ENCODE measurements around the gene NEMF. TPM values are rescaled to one million over a fixed set of nuclear protein-coding genes. Genes with fewer than 3 reads are reported as not detected.
"Not testable (repeated sequence)": the region's sequence is repeated elsewhere in the genome, so short reads cannot be mapped to it uniquely, and the experiment has no call there.

NEMF gene, protein sequence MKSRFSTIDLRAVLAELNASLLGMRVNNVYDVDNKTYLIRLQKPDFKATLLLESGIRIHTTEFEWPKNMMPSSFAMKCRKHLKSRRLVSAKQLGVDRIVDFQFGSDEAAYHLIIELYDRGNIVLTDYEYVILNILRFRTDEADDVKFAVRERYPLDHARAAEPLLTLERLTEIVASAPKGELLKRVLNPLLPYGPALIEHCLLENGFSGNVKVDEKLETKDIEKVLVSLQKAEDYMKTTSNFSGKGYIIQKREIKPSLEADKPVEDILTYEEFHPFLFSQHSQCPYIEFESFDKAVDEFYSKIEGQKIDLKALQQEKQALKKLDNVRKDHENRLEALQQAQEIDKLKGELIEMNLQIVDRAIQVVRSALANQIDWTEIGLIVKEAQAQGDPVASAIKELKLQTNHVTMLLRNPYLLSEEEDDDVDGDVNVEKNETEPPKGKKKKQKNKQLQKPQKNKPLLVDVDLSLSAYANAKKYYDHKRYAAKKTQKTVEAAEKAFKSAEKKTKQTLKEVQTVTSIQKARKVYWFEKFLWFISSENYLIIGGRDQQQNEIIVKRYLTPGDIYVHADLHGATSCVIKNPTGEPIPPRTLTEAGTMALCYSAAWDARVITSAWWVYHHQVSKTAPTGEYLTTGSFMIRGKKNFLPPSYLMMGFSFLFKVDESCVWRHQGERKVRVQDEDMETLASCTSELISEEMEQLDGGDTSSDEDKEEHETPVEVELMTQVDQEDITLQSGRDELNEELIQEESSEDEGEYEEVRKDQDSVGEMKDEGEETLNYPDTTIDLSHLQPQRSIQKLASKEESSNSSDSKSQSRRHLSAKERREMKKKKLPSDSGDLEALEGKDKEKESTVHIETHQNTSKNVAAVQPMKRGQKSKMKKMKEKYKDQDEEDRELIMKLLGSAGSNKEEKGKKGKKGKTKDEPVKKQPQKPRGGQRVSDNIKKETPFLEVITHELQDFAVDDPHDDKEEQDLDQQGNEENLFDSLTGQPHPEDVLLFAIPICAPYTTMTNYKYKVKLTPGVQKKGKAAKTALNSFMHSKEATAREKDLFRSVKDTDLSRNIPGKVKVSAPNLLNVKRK
- 68.1 and 69.6 TPM in 2 replicates for total RNA-seq (2014; rRNA removed; shearing (Covaris generic))

DNA sequence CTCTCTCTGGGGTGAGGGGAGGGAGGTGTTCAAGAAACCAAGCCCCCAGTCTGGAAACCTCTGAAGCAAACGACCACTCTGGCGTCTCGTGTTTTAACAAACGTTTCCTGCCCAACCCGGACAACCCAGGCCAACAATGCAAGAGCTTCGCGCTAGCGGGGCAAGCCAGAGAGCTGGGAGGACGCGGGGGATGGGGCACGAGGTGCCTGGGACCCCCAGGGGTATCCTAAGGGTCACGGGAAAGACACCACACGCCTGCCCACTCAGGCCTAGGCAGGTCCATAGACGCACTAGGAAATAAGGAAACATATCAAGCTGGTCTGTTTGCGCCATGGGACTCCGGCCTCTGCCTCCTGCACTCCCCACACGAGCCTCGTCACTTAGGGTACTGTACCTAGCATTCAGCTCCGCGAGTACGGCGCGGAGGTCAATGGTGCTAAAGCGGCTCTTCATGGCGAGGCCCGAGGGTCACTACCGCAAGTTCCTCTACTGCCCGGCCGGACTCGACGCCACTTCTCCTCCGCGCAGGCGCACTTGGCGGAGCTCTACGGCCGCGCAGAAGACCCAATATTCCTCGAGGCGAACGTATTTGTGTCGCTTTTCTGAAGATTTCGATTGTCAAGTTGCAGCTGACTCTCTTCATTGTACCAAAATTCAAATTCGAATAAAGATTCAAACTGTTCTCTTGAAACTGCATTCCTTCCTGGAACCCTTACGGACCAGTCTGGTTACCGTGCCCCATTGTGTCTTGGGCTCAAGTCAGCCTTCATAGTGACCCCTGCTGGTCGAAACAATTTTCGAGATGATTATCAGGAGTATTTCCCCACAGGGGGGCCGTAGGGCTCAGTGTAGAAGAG is at the start of gene NEMF:
Gene NEMF, minus strand, starts transcription at position 488 of the 857 bp plus-strand sequence. Its CDS starts 35 bp downstream, at position 453.
- DNase-seq (ENCODE audit: low read depth): peak; percentile 91

DNA sequence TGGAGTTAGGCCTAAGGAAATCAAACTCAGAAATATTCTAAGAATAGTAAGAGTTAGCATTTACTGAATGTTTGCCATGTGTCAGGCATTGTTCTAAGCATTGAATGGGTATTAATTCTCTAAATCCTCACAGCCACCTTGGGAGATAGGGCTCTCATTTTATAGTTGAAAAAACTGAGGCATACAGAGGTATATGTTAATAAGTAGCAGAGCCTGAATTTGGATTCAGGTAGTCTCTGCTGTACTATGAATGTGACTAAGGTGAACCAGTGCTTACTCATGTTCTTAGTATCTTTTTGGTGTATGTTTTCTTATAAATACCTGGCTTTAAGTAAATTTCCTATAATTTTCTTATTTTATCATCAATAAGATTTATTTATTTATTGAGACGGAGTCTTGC is 48.4 kb upstream of the NEMF start:
- no peak for DNase-seq (ENCODE audit: low read depth)

DNA sequence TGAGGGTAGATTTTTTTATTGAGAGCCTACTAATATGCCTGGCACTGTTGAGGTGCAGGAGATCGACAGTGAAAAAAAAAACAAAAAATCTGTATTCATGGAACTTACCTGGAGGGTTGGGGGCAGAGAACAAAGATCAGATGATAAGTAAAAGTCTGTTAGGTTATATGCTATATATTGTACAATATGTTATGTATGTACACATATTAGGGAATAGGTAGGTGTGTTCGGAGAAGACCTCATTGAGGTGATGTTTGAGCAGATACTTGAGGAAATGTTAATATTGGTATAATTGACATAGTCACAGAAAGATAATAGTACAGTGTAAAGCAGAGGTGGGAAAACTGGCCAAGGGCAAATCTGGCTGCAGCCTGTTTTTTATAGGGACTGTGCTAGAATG is 45.9 kb upstream of the NEMF start:
- DNase-seq (ENCODE audit: low read depth): no peak

DNA sequence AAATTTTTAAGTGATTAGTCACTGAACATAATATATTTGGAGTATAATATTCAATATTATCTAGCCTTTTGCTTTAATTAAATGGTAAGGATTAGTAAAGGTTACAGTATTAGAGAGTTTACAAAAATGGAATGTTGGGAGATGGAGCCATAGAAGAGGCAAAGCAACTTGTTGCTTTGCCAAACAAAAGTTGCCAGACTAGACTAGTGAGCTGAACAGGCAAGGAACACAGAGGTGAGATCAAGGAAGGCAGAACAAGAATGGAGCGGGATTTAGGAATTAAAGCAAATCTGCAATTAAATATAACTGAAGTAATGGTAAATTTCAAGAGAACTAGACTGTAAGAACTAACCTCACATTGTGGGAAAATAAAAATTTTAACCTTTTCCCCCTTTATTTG is 45.4 kb upstream of the NEMF start:
- DNase-seq (ENCODE audit: low read depth): no peak

DNA sequence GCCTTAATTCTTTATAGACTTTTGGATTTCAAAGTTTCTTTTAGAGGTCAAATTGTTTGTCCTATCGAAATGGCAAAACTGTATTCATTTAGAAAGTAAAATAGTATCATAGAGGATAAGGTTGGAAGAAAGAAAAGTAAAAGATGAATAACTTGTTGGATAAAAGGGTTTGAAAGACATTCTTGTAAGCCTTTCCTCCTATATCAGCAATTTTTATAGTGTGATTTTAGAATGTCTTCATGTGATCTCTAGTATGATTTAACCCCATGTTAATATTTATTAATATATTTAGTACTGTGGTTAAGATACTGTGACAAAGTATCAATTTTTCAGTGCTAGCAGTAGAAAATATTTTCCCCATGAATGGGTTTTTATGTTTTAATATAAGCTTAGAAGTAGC is 44.8 kb upstream of the NEMF start:
- no peak for DNase-seq (ENCODE audit: low read depth)

DNA sequence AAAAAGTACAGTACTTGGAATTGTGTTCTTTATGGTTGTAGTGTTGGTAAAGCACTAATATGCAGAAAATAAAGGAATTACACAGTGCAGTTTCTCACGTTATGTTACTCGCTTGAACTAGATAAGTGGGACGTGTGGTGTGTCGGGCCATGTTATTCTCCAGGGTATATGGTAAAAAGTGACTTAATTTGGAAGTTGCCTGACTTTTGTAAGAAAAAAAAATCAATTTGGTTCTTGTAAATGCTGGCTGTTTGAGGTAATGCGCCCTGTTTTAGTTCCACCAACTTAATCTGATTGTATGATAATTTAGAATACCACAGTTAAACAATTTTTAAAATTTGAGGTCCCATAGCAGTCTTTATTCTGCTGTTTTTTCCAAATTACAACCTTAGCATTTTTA is 44.4 kb upstream of the NEMF start:
- DNase-seq (ENCODE audit: low read depth): no peak

DNA sequence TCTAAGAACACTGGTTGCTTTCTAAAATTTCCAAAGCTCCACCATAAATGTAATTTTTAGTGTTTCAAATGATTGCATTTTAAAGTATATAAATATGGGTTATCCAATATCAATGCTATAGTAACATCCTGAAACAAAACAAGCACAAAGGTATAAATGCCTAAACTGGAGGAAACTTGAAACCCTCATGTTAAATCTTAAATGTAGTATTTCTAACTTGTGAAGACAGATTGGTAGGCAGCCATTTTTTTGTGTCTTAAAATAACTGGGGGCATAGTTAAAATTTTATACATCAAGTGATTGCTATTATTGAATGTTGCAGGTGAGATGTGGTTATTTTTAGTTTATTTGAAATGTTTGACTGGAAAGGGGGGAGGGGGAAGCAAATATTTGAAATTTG is 43.7 kb upstream of the NEMF start:
- not testable (repeated sequence) for DNase-seq (ENCODE audit: low read depth)

DNA sequence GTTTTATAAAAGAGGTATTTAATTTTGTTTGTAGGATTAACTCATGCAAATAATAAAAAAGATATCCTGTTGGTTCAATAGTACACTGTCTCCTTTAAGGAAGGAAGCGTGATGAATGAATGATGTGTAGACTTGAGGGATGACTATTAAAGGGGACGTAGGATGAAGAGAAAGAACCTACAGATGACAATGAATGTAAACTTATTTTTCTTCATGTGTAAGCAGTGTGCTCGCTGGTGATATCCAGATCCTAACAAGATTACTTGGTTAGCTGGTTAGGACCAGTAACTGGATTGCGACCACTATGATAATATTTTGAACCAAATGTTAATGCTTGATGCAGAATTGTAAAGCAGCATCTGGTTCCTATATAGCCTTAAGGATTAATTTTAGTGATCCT is 42.9 kb upstream of the NEMF start:
- DNase-seq (ENCODE audit: low read depth): no peak

DNA sequence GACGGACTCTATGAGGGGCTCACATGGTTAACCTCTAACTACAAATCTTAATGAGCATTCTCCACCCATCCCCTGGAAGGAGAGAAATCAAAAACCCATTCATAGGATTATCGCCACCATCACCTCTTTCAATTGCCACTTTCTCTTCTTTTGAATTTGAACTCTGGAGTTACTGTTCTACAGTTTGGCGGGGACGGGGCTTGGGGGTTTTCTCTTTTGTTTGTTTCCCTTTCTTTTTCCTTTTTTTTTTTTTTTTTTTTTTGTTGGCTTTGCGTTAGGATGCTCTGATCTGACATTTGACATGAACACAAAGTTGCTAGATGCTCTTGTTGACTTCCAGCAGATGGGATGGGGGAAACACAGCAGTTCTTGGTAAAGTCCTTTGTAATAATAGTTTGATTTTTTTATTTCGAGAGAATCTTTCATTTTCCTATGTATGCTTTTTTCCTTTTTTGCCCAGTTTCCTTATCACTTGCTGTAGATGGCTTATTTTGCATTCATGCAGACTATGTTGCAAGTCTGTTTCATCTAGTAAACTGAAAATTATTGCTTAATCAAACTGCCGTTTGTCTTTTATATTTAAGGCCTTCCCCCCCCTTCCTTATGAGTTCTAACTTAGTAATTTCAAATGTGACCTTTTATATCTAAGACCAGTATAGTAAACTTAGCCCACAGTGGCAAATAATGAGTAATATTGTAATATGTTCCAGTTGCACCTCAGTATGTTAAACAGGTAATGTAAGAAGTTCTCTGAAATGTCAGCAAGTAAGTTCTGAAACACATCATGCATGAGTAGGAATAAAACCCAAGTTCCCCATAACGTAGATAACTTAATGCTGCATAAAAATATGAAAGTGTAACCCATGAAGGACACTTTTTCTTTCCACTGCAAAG is 41.9 kb upstream of the NEMF start:
- not testable (repeated sequence) for DNase-seq (ENCODE audit: low read depth)

DNA sequence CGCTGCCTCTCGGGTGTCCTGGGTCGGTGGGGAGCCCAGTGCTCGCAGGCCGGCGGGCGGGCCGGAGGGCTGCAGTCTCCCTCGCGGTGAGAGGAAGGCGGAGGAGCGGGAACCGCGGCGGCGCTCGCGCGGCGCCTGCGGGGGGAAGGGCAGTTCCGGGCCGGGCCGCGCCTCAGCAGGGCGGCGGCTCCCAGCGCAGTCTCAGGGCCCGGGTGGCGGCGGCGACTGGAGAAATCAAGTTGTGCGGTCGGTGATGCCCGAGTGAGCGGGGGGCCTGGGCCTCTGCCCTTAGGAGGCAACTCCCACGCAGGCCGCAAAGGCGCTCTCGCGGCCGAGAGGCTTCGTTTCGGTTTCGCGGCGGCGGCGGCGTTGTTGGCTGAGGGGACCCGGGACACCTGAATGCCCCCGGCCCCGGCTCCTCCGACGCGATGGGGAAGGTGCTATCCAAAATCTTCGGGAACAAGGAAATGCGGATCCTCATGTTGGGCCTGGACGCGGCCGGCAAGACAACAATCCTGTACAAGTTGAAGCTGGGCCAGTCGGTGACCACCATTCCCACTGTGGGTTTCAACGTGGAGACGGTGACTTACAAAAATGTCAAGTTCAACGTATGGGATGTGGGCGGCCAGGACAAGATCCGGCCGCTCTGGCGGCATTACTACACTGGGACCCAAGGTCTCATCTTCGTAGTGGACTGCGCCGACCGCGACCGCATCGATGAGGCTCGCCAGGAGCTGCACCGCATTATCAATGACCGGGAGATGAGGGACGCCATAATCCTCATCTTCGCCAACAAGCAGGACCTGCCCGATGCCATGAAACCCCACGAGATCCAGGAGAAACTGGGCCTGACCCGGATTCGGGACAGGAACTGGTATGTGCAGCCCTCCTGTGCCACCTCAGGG is 41.0 kb upstream of the NEMF start:
- peak; percentile 70 for DNase-seq (ENCODE audit: low read depth)

DNA sequence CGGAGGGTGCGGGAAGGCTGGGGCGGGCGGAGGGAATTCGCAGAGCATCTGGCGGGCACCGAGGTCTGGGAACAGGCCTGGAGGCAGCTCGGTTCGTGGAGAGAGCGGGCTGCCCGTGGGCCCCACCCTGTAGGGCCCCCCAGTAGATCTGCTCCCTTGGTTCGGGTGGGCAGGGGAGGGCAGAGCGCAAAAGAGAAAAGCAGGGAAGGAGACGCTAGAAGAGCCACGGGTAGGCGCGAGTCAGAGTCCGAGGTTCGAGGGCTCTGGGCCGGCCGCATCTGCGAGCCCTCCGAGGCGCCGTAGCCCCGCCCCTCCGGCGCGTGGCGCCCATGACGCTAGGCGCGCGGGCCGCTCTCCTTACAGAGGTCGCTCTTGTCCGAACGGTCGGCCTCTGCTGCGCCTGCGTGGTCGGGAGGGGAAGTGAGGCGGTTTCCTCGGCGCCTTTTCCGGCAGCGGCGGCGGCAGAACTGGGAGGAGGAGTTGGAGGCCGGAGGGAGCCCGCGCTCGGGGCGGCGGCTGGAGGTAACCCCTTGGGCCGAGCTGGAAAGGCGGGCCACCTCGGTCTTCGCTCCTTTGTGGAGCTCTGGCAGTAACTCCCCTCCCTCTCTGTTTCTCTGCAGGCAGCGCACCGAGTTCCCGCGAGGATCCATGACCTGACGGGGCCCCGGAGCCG is 40.2 kb upstream of the NEMF start, which contains the start of gene ARF6:
Gene ARF6, plus strand, starts transcription at position 447 of the 673 bp plus-strand sequence. CDS start 655 bp downstream, outside the sequence.
- peak; percentile 100 for DNase-seq (ENCODE audit: low read depth)

DNA sequence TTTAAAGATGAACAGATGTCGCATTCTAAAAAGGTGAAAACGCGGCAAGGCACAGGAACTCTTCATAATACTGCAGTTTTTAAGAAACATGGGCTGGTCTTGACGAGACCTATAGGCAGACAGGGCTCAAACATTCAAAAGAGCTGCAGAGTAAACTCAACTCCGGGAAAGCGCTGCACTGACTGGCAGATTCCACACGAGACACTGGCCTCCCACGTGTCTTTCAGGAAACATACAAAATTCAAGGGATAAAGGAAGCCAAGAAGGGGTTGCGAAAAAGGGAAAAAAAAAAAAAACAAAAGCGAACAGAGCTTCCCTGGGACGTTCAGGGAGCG is 39.7 kb upstream of the NEMF start:
- peak; percentile 75 for DNase-seq (ENCODE audit: low read depth)

DNA sequence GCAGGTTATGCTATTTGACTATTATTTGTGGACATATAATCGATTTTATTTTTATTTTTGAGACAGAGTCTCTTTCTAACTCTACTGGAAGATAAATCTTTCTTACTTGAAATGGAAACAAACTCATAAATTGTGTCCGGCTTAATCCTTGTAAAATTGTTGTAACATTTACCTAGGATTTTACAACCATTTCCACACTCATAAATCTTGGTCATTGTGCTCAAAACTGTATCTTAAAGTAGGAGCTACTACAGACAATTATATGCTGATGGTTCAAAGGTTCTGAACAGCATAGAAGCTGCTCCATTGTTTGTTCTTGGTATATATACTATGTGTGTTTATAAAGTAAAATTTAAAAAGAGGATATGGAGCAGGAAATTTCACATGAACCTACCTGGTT is 35.7 kb upstream of the NEMF start:
- DNase-seq (ENCODE audit: low read depth): no peak

DNA sequence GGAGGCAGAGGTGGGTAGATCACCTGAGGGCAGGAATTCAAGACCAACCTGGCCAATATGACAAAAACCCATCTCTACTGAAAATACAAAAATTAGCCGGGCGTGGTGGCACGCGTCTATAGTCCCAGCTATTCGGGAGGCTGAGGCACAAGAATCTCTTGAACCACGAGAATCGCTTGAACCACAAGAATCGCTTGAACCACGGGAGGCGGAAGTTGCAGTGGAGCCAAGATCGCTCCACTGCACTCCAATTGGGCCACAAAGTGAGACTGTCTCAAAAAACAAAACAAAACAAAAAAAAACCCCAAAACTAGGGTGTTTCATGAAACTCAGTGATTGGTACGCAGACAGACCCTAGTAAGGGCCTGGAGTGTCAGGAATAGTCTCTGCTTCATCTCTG is 33.9 kb upstream of the NEMF start:
- no peak for DNase-seq (ENCODE audit: low read depth)

DNA sequence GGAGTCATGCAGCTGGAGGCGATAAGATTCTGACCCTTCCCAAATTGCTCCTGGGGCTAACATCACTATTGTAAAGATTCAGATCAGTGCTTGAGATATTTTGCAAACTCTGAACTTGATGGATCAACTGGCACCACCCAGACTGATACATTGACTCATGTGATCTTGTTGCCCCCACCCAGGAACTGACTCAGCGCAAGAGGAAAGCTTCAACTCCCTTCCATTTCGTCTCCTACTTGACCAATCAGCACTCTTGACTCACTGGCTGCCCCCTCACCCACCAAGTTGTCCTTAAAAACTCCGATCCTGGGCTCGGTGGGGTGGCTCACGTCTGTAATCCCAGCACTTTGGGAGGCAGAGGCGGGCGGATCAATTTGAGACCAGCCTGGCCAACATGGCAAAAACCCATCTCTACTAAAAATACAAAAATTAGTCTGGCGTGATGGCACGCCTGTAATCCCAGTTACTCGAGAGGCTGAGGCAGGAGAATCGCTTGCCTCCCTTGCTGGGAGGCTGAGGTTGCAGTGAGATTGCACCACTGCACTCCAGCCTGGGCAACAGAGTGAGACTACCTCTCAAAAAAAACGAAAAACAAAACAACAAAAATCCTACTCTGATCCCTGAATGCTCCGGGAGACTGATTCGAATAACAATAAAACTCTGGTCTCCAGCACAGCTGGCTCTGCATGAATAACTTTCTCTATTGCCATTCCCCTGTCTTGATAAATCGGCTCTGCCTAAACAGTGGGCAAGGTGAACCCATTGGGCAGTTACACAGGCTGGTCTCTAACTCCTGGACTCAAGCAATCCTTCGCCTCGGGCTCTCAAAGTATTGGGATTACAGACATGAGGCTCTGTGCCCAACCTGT is 30.5 kb upstream of the NEMF start:
- DNase-seq (ENCODE audit: low read depth): peak; percentile 35

DNA sequence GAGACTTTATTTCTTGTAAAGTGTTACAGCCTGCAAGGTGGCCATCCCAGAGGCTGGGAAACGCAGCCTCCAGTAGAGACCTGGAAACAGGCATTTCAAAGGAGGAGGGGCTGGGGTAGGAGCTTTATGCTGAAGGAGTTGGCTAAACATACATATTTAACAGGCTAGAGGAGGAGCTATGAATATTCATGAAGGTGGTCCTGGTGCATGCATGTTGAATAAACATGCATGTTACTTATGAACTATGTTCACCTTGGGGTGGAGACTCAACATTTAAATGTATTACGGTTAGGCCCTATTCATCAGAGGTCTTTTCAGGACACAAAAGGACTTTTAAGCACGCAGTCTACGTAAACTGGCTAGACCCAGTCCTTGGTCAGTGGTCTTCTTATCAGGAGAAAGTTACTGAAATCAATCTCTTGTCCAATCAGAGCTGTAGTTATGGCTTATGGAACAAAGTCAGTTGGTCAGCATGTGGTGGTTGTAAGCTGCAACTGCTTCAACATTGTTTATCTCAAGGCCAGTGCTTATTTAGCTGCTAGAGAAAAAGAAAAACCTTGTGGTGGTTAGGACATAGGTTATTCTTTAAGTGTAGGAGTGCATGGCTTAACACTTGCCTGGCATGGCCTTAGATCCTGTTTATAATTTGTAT is 28.9 kb upstream of the NEMF start:
- no peak for DNase-seq (ENCODE audit: low read depth)
